Glutamatergic neuron (in vitro differentiated cells): Measurements from ENCODE around the gene SLAIN2. TPM values are rescaled to one million over a fixed set of nuclear protein-coding genes. Genes with fewer than 3 reads are reported as not detected.
A peak's percentile ranks its signal among the peaks of the same experiment; 100 is the strongest.

Source experiments
- DNase-seq: peaks from one replicate; pipeline ENCODE4 v3.0.0; 2022
- H3K27ac Mint-ChIP-seq: one replicate; pipeline ENCODE4 v1.8.0; 2020; ENCODE audit warnings: mild to moderate bottlenecking, mixed read lengths, inconsistent platforms; ENCODE audit not compliant: unreplicated experiment
- H3K27me3 Mint-ChIP-seq: one replicate; pipeline ENCODE4 v1.8.0; 2020; ENCODE audit warnings: mild to moderate bottlenecking, moderate library complexity, mixed read lengths, inconsistent platforms; ENCODE audit not compliant: unreplicated experiment
- H3K36me3 Mint-ChIP-seq: one replicate; pipeline ENCODE4 v1.8.0; 2020; ENCODE audit warnings: mild to moderate bottlenecking, mixed read lengths, inconsistent platforms; ENCODE audit not compliant: unreplicated experiment
- H3K4me1 Mint-ChIP-seq: one replicate; pipeline ENCODE4 v1.8.0; 2020; ENCODE audit warnings: mild to moderate bottlenecking, low read depth, mixed read lengths, inconsistent platforms; ENCODE audit not compliant: unreplicated experiment
- H3K4me3 Mint-ChIP-seq: one replicate; pipeline ENCODE4 v1.8.0; 2020; ENCODE audit warnings: mild to moderate bottlenecking, mixed read lengths, inconsistent platforms; ENCODE audit not compliant: unreplicated experiment
- H3K9me3 Mint-ChIP-seq: one replicate; pipeline ENCODE4 v1.8.0; 2020; ENCODE audit warnings: mild to moderate bottlenecking, moderate library complexity, mixed read lengths, inconsistent platforms; ENCODE audit not compliant: unreplicated experiment
- total RNA-seq: library from RNA; stranded (reverse); fragmentation: NEBNext Ultra II Directional; extraction: Animal tissue kit (Norgen Biotek cat#: 25700); gene quantifications from one replicate; pipeline ENCODE4 v1.2.1, GENCODE V29; 2021; ENCODE audit not compliant: unreplicated experiment
- TF ChIP-seq, protein P1 (sequence below): fragments of 200-600 bp; sonication (generic); IDR thresholded peaks from one replicate; pipeline ENCODE4 v1.5.0; 2021; ENCODE audit not compliant: partially characterized antibody, unreplicated experiment

SLAIN2 gene
- total RNA-seq, 1 donor from 2014 or later: 72.6 TPM

DNA sequence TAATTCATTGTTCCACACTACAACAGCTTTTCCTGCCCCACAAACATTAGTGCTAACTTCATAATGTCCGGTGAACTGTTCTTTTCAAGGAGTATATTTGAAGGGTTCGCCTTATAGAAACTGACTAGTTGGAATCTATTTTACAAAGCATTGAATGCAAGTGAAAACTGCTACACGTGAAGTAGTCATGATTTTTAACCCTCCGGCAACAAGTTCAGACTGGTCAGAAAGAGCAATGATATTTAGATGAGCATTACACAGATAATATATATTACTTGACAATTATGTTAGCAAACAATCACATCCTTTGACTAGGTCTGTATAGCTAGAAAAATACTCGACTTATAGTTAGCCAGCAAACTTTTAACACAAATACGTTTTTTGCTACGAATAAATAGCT lies 1.7 kb upstream of the SLAIN2 start:
- Mint-ChIP-seq H3K27ac (no peak overlapping the region), H3K4me3 (no peak overlapping the region), H3K27me3 (peaks cover 6% of the 10 kb centered on the region), H3K36me3 (no peaks in the 10 kb centered on the region), H3K4me1 (peaks cover 17% of the 10 kb centered on the region), H3K9me3 (peaks cover 11% of the 10 kb centered on the region)
- no peak for DNase-seq
- TF ChIP-seq, protein P1, sequence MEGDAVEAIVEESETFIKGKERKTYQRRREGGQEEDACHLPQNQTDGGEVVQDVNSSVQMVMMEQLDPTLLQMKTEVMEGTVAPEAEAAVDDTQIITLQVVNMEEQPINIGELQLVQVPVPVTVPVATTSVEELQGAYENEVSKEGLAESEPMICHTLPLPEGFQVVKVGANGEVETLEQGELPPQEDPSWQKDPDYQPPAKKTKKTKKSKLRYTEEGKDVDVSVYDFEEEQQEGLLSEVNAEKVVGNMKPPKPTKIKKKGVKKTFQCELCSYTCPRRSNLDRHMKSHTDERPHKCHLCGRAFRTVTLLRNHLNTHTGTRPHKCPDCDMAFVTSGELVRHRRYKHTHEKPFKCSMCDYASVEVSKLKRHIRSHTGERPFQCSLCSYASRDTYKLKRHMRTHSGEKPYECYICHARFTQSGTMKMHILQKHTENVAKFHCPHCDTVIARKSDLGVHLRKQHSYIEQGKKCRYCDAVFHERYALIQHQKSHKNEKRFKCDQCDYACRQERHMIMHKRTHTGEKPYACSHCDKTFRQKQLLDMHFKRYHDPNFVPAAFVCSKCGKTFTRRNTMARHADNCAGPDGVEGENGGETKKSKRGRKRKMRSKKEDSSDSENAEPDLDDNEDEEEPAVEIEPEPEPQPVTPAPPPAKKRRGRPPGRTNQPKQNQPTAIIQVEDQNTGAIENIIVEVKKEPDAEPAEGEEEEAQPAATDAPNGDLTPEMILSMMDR: no peak

DNA sequence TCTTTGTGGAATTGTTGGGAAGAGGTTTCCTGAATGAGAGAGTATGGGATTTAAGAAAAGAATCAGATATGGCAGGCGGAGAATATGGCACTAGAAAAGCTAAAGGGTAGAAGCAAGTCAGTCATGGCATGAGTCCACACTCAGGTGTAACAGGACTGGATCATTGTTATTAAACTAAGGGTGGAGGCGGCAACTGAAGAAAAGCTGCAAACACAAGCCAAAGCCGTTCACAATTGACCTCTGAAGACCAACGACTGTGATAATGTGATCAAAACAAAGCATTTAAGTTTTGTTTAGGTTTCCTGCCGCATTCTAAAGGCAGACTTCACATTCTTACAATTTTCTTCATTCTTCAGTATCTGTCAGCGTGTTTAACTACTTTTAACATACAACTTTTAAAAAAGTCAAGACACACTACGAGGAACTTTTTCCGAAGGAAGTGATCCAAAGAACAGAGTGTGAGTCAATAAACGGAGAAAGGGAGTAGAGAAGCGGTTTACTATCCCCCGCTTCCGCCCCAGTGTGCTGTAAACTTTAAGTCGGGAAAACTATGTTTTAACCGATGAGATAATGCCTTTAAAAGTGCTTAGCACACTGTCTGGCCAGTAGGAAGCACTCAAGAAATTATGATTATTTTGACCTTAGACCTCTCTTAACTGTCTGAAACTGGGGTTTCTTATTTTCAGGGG lies 909 bp upstream of the SLAIN2 start:
- Mint-ChIP-seq H3K27ac (peak overlapping the region; percentile 44), H3K4me1 (peaks cover 22% of the 10 kb centered on the region), H3K4me3 (peak overlapping the region; percentile 85), H3K36me3 (no peaks in the 10 kb centered on the region), H3K9me3 (peaks cover 11% of the 10 kb centered on the region), H3K27me3 (peaks cover 6% of the 10 kb centered on the region)
- TF ChIP-seq, protein P1: no peak
- no peak for DNase-seq

GRCh38 chr4:48341776-48342605 lies 662 bp downstream of the SLAIN2 start:
- TF ChIP-seq, protein P1: peak; percentile 19
- peaks cover 11% of the 10 kb centered on the region for H3K9me3 Mint-ChIP-seq
- peaks cover 28% of the 10 kb centered on the region for H3K4me1 Mint-ChIP-seq
- DNase-seq: peak; percentile 82
- no peaks in the 10 kb centered on the region for H3K36me3 Mint-ChIP-seq
- peaks cover 6% of the 10 kb centered on the region for H3K27me3 Mint-ChIP-seq
- H3K4me3 Mint-ChIP-seq: peak overlapping the region; percentile 99
- peak overlapping the region; percentile 100 for H3K27ac Mint-ChIP-seq

DNA sequence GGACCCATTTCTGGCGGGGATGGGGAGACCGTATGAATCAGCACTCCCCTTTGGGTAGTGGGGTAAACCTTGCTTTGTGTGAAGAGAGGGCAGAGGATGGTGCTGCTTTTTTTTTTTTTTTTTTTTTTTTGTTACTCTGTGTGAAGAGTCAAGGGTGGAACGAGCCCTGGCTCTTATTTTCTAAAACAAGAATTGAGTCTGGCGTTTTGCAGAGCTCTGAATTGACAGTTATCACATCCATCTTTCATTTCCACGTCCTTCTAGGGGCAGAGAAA lies 1.2 kb downstream of the SLAIN2 start:
- H3K27ac Mint-ChIP-seq: peak overlapping the region; percentile 100
- H3K4me1 Mint-ChIP-seq: peaks cover 29% of the 10 kb centered on the region
- H3K36me3 Mint-ChIP-seq: no peaks in the 10 kb centered on the region
- H3K4me3 Mint-ChIP-seq: peak overlapping the region; percentile 99
- TF ChIP-seq, protein P1: no peak
- H3K27me3 Mint-ChIP-seq: peaks cover 6% of the 10 kb centered on the region
- no peak for DNase-seq
- H3K9me3 Mint-ChIP-seq: peaks cover 9% of the 10 kb centered on the region

GRCh38 chr4:48343035-48343434 lies 1.7 kb downstream of the SLAIN2 start:
- Mint-ChIP-seq H3K36me3 (no peaks in the 10 kb centered on the region), H3K4me3 (peak overlapping the region; percentile 99), H3K4me1 (peaks cover 32% of the 10 kb centered on the region), H3K27ac (peak overlapping the region; percentile 71), H3K9me3 (peaks cover 9% of the 10 kb centered on the region), H3K27me3 (peaks cover 6% of the 10 kb centered on the region)
- no peak for DNase-seq
- TF ChIP-seq, protein P1: no peak
